Gastrocnemius medialis (tissue), 4 donors: ENCODE results near the gene SREBF1. TPM values are rescaled to one million over a fixed set of nuclear protein-coding genes. Genes with fewer than 3 reads are reported as not detected.

Source experiments
- ATAC-seq, 2 donors: fragments of 150-250 bp; one replicate each; pipeline ENCODE4 v1.9.1; 2016
- DNase-seq, 2 donors: peaks; one replicate each; pipeline ENCODE4 v3.0.0-alpha.2; 2019
- H3K27ac ChIP-seq, 4 donors: fragments of 200-600 bp; sonication (generic); 1 replicate in 1 of 4; 2 replicates in 3 of 4; pipeline ENCODE4 v1.5.1; 2016 to 2018; ENCODE audit warnings: mild to moderate bottlenecking in 2 of 4, moderate library complexity in 1 of 4
- H3K27me3 ChIP-seq, 3 donors: fragments of 200-600 bp; sonication (generic) in 2 of 3; 1 replicate in 1 of 3; 2 replicates in 2 of 3; pipeline versions ENCODE4 v1.5.1 to v1.6.0; 2016 to 2019; ENCODE audit warnings: mild to moderate bottlenecking in 1 of 3, moderate library complexity in 1 of 3
- H3K36me3 ChIP-seq, 2 donors: fragments of 200-600 bp; sonication (generic) in 1 of 2; one replicate each; pipeline ENCODE4 v1.5.1; 2017 to 2018
- H3K4me1 ChIP-seq, 2 donors: fragments of 200-600 bp; sonication (generic) in 1 of 2; one replicate each; pipeline ENCODE4 v1.5.1; 2016 to 2017; ENCODE audit warnings: mild to moderate bottlenecking in 2 of 2
- H3K4me3 ChIP-seq, 4 donors: fragments of 200-600 bp; sonication (generic) in 3 of 4; 1 replicate in 1 of 4; 2 replicates in 3 of 4; pipeline ENCODE4 v1.5.1; 2016 to 2019; ENCODE audit warnings: mild to moderate bottlenecking in 2 of 4
- H3K9me3 ChIP-seq, 3 donors: fragments of 200-600 bp; sonication (generic) in 2 of 3; 1 replicate in 1 of 3; 2 replicates in 2 of 3; pipeline ENCODE4 v1.5.1; 2016 to 2019
- CTCF ChIP-seq, 5 experiments: fragments of 450-650 bp in 3 of 5; fragments of 200-600 bp in 2 of 5; sonication (generic) in 2 of 5; IDR thresholded peaks in 4 of 5; conservative IDR thresholded peaks in 1 of 5; 1 replicate in 4 of 5; 2 replicates in 1 of 5; pipeline ENCODE4 v1.5.1; 2016 to 2019; ENCODE audit warnings: antibody characterized with exemption in 5 of 5, mild to moderate bottlenecking in 3 of 5, moderate library complexity in 3 of 5
- POLR2A ChIP-seq, 2 donors: fragments of 450-650 bp; IDR thresholded peaks; one replicate each; pipeline ENCODE4 v1.6.1; 2017; ENCODE audit warnings: antibody characterized with exemption in 2 of 2, mild to moderate bottlenecking in 2 of 2, moderate library complexity in 2 of 2
- in situ Hi-C, 4 donors: fragments of 200-750 bp; cut with MboI; loops; one replicate each; pipeline versions ENCODE4 v1.15.0 to v1.8.0; 2017; ENCODE audit warnings: low sequenced_read_pairs in 4 of 4
- intact Hi-C: fragments of 100-400 bp; cut with DNase I; formaldehyde crosslinking; loops from one replicate; pipeline ENCODE4 v1.15.1; 2023; ENCODE audit warnings: low total_unique reads
- total RNA-seq, 4 donors: library from RNA; depleted of rRNA; stranded (reverse); fragments of >200 nt; gene quantifications; one replicate each; pipeline versions ENCODE4 v1.1.0 to v1.2.3, GENCODE V29; 2016

The SREBF1 gene
- total RNA-seq, 4 donors from 2014 or later = 11.1 to 64.5 (median 32.3) TPM

GRCh38 chr17:17805575-17805974 is 31.2 kb downstream of the SREBF1 start:
- peak in 1 of 2 donors; percentile 39 for ATAC-seq
- Histone ChIP-seq H3K4me3 (no peak overlapping the region), H3K36me3 (peaks cover 0 to 7% of the 10 kb centered on the region in 2 donors), H3K27me3 (no peaks in the 10 kb centered on the region), H3K27ac (peak overlapping the region in 2 of 4 donors; percentile 31 to 46), H3K4me1 (peaks cover 9 to 14% of the 10 kb centered on the region in 2 donors), H3K9me3 (no peaks in the 10 kb centered on the region)
- in situ Hi-C loops (loop anchor here in 2 of 4 donors (5.0 to 10.0 kb wide), 2 partner anchors 52 to 59 kb away; no protein-coding TSS in a partner anchor), intact Hi-C loops (no loop called here)
- TF ChIP-seq POLR2A (IDR thresholded peaks at IDR 0.05) (no peak), CTCF (IDR thresholded peaks at IDR 0.05 in 4 of 5, conservative IDR thresholded peaks at IDR 0.05 in 1 of 5) (no peak)
- DNase-seq = no peak

DNA sequence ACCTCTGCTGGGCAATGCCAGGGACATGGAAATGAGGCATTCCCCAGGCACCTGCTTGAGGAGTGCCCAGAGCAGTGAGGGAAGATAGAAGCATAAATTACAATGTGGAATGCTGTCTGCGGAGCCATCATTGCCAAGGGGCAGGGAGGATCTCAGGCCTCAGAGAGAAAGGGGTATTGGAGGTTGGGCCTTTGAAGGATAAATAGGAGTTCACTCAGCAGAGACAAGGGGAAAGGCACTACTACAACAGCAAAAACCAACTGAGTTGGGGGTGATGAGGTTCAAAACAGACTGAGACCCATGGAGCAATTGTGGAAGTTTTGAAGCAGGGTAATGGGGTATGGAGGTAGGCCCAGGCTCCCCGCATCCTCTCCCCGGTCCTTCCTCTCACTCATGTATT is 32.8 kb downstream of the SREBF1 start:
- DNase-seq (no peak), ATAC-seq (no peak)
- intact Hi-C loops (no loop called here), in situ Hi-C loops (loop anchor here in 2 of 4 donors (5.0 to 10.0 kb wide), 2 partner anchors 53 to 61 kb away; no protein-coding TSS in a partner anchor)
- Histone ChIP-seq H3K27me3 (no peaks in the 10 kb centered on the region), H3K9me3 (no peaks in the 10 kb centered on the region), H3K27ac (no peak overlapping the region), H3K36me3 (peaks cover 0 to 7% of the 10 kb centered on the region in 2 donors), H3K4me3 (no peak overlapping the region), H3K4me1 (peaks cover 9 to 14% of the 10 kb centered on the region in 2 donors)
- TF ChIP-seq POLR2A (IDR thresholded peaks at IDR 0.05) (no peak), CTCF (IDR thresholded peaks at IDR 0.05 in 4 of 5, conservative IDR thresholded peaks at IDR 0.05 in 1 of 5) (no peak)

GRCh38 chr17:17801800-17802481 is 34.8 kb downstream of the SREBF1 start:
- no peak for DNase-seq
- Histone ChIP-seq H3K27ac (no peak overlapping the region), H3K36me3 (peaks cover 0 to 7% of the 10 kb centered on the region in 2 donors), H3K9me3 (no peaks in the 10 kb centered on the region), H3K4me1 (peaks cover 12 to 14% of the 10 kb centered on the region in 2 donors), H3K27me3 (no peaks in the 10 kb centered on the region), H3K4me3 (no peak overlapping the region)
- intact Hi-C loops (no loop called here), in situ Hi-C loops (loop anchor here in 2 of 4 donors (5.0 to 10.0 kb wide), 2 partner anchors 55 to 63 kb away; no protein-coding TSS in a partner anchor)
- no peak for ATAC-seq
- TF ChIP-seq POLR2A (IDR thresholded peaks at IDR 0.05) (no peak), CTCF (IDR thresholded peaks at IDR 0.05 in 4 of 5, conservative IDR thresholded peaks at IDR 0.05 in 1 of 5) (no peak)

DNA sequence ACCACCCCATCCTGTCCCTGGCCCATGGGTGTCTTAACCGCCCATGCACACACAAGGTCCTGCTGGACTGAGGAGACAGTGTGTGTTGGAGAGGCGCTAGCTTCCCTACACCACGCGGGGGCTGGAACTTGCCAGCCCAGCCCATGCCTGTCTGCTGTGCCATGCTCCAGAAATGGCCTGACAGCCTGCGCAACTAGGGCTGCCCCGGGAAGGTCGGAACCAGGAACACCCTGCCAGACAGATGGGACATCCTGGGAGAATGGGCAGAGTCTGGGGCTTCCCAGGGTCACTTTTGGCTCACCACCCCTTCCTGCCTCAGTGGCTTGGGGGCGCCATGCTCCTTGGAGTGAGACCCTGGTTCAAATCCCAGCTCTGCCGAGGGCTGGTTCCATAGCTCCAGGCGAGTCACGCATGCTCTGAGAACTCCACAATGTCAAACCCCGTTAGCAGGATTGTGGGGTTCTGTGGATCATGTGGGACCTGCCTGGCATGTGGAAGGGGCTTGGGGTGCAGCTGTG is 36.2 kb downstream of the SREBF1 start:
- intact Hi-C loops = no loop called here
- ATAC-seq = peak in 1 of 2 donors; percentile 35

More for the DNA sequence above, 36.2 kb downstream of the SREBF1 start:
- H3K4me3 ChIP-seq = no peak overlapping the region
- DNase-seq = no peak
- TF ChIP-seq CTCF (IDR thresholded peaks at IDR 0.05 in 4 of 5, conservative IDR thresholded peaks at IDR 0.05 in 1 of 5) (no peak), POLR2A (IDR thresholded peaks at IDR 0.05) (no peak)
- H3K27ac ChIP-seq = no peak overlapping the region
- no peaks in the 10 kb centered on the region for H3K27me3 ChIP-seq
- no peaks in the 10 kb centered on the region for H3K9me3 ChIP-seq
- peaks cover 0 to 7% of the 10 kb centered on the region in 2 donors for H3K36me3 ChIP-seq
- in situ Hi-C loops = loop anchor here in 2 of 4 donors (5.0 to 10.0 kb wide), 2 partner anchors 57 to 64 kb away; no protein-coding TSS in a partner anchor
- peaks cover 5 to 6% of the 10 kb centered on the region in 2 donors for H3K4me1 ChIP-seq
